Gastroesophageal sphincter (tissue), 4 donors: ENCODE measurements around the gene VWA8. TPM values are rescaled to one million over a fixed set of nuclear protein-coding genes. Genes with fewer than 3 reads are reported as not detected.

Source experiments
- ATAC-seq: fragments of 150-250 bp; one replicate; pipeline ENCODE4 v1.9.1; 2016; ENCODE audit warnings: mild to moderate bottlenecking, moderate library complexity
- H3K27ac ChIP-seq, 4 donors: fragments of 200-600 bp; sonication (generic) in 3 of 4; 1 replicate in 3 of 4; 2 replicates in 1 of 4; pipeline ENCODE4 v1.5.1; 2016 to 2019
- H3K27me3 ChIP-seq: fragments of 200-600 bp; sonication (generic); one replicate; pipeline ENCODE4 v1.5.1; 2019
- H3K36me3 ChIP-seq, 2 donors: fragments of 200-600 bp; sonication (generic); one replicate each; pipeline ENCODE4 v1.5.1; 2019; ENCODE audit warnings: control low read depth in 1 of 2
- H3K4me1 ChIP-seq, 3 donors: fragments of 200-600 bp; sonication (generic); 1 replicate in 2 of 3; 2 replicates in 1 of 3; pipeline ENCODE4 v1.5.1; 2016 to 2019; ENCODE audit warnings: control low read depth in 2 of 3
- H3K4me3 ChIP-seq, 2 donors: fragments of 200-600 bp; sonication (generic); one replicate each; pipeline ENCODE4 v1.5.1; 2019; ENCODE audit warnings: mild to moderate bottlenecking in 1 of 2, moderate library complexity in 1 of 2
- H3K9me3 ChIP-seq, 3 donors: fragments of 200-600 bp; sonication (generic); one replicate each; pipeline ENCODE4 v1.5.1; 2017 to 2019; ENCODE audit warnings: control low read depth in 2 of 3
- EP300 ChIP-seq: sonication (generic); formaldehyde crosslinking; IDR thresholded peaks from one replicate; pipeline ENCODE4 v1.6.1; 2017; ENCODE audit warnings: antibody characterized with exemption, mild to moderate bottlenecking
- POLR2A ChIP-seq, 2 donors: fragments of 450-650 bp; IDR thresholded peaks; one replicate each; pipeline ENCODE4 v1.6.1; 2017; ENCODE audit warnings: antibody characterized with exemption in 2 of 2, mild to moderate bottlenecking in 2 of 2, moderate library complexity in 1 of 2
- POLR2AphosphoS5 ChIP-seq: sonication (generic); formaldehyde crosslinking; IDR thresholded peaks from one replicate; pipeline ENCODE4 v1.6.1; 2017; ENCODE audit warnings: antibody characterized with exemption
- WGBS, 2 donors: methylation state at CpG; one replicate each; pipeline ENCODE4 v1.1.5; 2018; ENCODE audit warnings: low coverage in 1 of 2; 5-methylcytosine and 5-hydroxymethylcytosine counted together
- total RNA-seq, 4 donors: library from RNA; depleted of rRNA; stranded (reverse); fragments of >200 nt; gene quantifications; one replicate each; pipeline ENCODE4 v1.1.0, GENCODE V29; 2016
- TF ChIP-seq, protein P1 (sequence below), 4 experiments: fragments of 200-600 bp in 2 of 4; fragments of 450-650 bp in 2 of 4; sonication (generic) in 1 of 4; IDR thresholded peaks; one replicate each; pipeline ENCODE4 v1.5.1; 2017 to 2019; ENCODE audit warnings: antibody characterized with exemption in 4 of 4, mild to moderate bottlenecking in 2 of 4, moderate library complexity in 2 of 4

VWA8 gene
- total RNA-seq, 4 donors from 2014 or later, result 20.3 to 34.7 (median 23.9) TPM

DNA sequence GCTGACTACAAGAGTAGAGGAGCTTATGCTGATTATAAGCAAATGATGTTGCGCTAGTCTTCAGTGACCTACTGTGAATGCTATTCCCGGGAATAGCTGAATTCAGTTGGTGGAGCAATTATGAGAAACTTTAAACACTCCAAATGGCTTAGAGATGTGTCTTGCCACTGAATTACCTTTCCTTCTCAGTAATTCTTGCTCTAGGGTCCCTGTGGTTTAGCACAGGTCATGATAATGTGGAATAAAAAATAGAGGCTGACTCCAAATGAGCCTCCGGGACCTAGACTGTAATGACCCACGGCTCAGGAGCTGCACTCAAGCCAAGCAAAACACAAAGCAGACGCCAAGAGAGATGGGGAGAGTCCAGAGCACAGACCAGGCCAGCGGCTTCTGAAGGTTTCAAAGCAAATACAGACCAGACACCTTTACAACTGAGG, 378.9 kb downstream of the VWA8 start:
- H3K36me3 ChIP-seq, result peaks cover 0 to 33% of the 10 kb centered on the region in 2 donors
- H3K4me1 ChIP-seq, result no peaks in the 10 kb centered on the region
- no peaks in the 10 kb centered on the region for H3K9me3 ChIP-seq
- TF ChIP-seq POLR2A (IDR thresholded peaks at IDR 0.05) (no peak), POLR2AphosphoS5 (no peak), EP300 (no peak)
- TF ChIP-seq, protein P1, sequence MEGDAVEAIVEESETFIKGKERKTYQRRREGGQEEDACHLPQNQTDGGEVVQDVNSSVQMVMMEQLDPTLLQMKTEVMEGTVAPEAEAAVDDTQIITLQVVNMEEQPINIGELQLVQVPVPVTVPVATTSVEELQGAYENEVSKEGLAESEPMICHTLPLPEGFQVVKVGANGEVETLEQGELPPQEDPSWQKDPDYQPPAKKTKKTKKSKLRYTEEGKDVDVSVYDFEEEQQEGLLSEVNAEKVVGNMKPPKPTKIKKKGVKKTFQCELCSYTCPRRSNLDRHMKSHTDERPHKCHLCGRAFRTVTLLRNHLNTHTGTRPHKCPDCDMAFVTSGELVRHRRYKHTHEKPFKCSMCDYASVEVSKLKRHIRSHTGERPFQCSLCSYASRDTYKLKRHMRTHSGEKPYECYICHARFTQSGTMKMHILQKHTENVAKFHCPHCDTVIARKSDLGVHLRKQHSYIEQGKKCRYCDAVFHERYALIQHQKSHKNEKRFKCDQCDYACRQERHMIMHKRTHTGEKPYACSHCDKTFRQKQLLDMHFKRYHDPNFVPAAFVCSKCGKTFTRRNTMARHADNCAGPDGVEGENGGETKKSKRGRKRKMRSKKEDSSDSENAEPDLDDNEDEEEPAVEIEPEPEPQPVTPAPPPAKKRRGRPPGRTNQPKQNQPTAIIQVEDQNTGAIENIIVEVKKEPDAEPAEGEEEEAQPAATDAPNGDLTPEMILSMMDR (IDR thresholded peaks at IDR 0.05), result no peak
- H3K27me3 ChIP-seq, result no peaks in the 10 kb centered on the region
- no peak for ATAC-seq
- WGBS, 2 donors, result 37 to 60% methylated on average over 4 to 5 of the region's 6 CpGs
- no peak overlapping the region for H3K27ac ChIP-seq
- H3K4me3 ChIP-seq, result no peak overlapping the region

DNA sequence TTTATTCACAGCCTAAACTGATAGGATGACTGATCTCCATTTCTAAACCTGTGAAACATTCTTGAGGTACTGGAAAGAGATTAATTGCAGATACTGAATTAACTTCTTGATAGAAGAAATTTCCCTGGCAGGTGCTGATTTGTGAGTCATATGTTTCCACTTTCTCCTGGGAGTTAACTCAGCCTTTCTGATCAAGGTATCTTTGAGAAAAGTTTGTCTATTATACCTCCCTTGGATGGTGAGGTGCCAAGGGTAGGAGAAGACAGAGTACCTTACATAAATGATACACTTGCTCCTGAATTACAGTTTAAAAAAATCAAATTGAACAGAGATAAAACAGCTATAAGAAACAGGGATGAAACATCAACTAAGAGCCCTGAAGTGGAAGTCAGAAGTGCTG, 380.6 kb downstream of the VWA8 start:
- Histone ChIP-seq H3K27ac (no peak overlapping the region), H3K4me3 (no peak overlapping the region), H3K36me3 (peaks cover 0 to 31% of the 10 kb centered on the region in 2 donors), H3K9me3 (no peaks in the 10 kb centered on the region), H3K27me3 (no peaks in the 10 kb centered on the region), H3K4me1 (no peaks in the 10 kb centered on the region)
- no peak for ATAC-seq
- TF ChIP-seq, protein P1 (IDR thresholded peaks at IDR 0.05), result no peak
- TF ChIP-seq POLR2AphosphoS5 (no peak), EP300 (no peak), POLR2A (IDR thresholded peaks at IDR 0.05) (no peak)

DNA sequence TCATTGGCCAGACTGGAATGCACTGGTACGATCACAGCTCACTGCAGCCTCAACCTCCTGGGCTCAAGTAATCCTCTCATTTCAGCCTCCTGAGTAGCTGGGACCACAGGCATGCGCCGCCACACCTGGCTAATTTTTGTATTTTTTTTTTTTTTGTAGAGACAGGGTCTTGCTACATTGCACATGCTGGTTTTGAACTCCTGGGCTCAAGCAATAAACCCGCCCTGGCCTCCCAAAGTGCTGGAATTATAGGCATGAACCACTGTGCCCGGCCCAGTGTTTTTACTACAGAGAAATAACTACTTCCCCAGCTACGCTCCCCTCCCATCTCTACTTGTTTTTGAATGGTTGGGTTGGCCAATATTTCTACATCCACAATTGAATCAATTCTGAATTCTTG, 381.0 kb downstream of the VWA8 start:
- Histone ChIP-seq H3K4me3 (no peak overlapping the region), H3K27ac (no peak overlapping the region), H3K36me3 (peaks cover 0 to 36% of the 10 kb centered on the region in 2 donors), H3K4me1 (no peaks in the 10 kb centered on the region), H3K9me3 (no peaks in the 10 kb centered on the region), H3K27me3 (no peaks in the 10 kb centered on the region)
- WGBS, 2 donors, result 70 to 100% methylated on average over 2 of the region's 6 CpGs
- TF ChIP-seq POLR2AphosphoS5 (no peak), POLR2A (IDR thresholded peaks at IDR 0.05) (no peak), EP300 (no peak)
- TF ChIP-seq, protein P1 (IDR thresholded peaks at IDR 0.05), result no peak
- no peak for ATAC-seq

DNA sequence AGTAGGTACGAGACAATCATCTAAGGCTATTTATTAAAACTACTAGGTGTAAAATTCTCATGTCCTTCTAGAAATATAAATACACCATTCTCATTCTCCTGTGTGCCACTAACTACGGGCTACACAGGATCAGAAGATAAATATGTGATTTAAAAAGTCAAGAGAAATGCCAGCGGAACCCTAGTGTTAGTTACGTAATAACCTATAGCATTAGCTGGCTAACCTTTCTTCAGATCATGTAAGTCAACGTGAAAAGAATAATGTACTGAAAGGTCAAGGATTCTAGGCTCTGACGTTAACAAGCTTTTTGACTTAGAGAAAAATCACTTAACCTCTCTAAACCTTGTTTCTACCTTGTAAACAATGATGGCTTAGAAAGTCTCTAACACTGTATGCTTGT, 381.7 kb downstream of the VWA8 start:
- H3K27ac ChIP-seq, result no peak overlapping the region
- no peak overlapping the region for H3K4me3 ChIP-seq
- ATAC-seq, result no peak
- 88 to 89% methylated on average over 6 of the region's 6 CpGs for WGBS, 2 donors
- no peaks in the 10 kb centered on the region for H3K27me3 ChIP-seq
- peaks cover 0 to 37% of the 10 kb centered on the region in 2 donors for H3K36me3 ChIP-seq
- TF ChIP-seq, protein P1 (IDR thresholded peaks at IDR 0.05), result no peak
- TF ChIP-seq POLR2AphosphoS5 (no peak), POLR2A (IDR thresholded peaks at IDR 0.05) (no peak), EP300 (no peak)
- H3K9me3 ChIP-seq, result no peaks in the 10 kb centered on the region
- no peaks in the 10 kb centered on the region for H3K4me1 ChIP-seq

DNA sequence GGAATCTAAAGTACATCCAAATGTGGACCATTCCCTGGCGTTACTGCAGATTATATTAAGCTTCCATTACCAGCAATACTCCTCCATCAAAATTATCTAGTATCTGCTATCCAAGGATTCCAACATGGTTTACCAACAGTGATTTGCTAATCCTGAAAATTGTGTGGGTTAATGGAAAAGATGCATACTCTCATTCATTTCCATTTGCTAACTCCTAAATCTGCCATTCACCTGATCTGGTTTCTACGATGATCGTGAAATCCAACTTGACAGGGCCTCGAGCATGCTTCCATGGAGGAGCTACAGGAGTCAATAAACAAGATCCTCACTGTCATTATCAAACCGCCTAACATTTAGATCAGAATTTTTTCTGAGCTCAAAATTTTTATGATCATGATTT, 382.5 kb downstream of the VWA8 start:
- Histone ChIP-seq H3K4me1 (no peaks in the 10 kb centered on the region), H3K4me3 (no peak overlapping the region), H3K27me3 (no peaks in the 10 kb centered on the region), H3K36me3 (peaks cover 0 to 32% of the 10 kb centered on the region in 2 donors), H3K27ac (no peak overlapping the region), H3K9me3 (no peaks in the 10 kb centered on the region)
- WGBS, 2 donors, result 92 to 94% methylated on average over 5 of the region's 5 CpGs
- no peak for ATAC-seq
- no peak for TF ChIP-seq POLR2A (IDR thresholded peaks at IDR 0.05)
- no peak for TF ChIP-seq EP300
- no peak for TF ChIP-seq POLR2AphosphoS5
- TF ChIP-seq, protein P1 (IDR thresholded peaks at IDR 0.05), result no peak
